ENCODE measurements around the gene HIVEP2.

Gene HIVEP2

GRCh38 chr6:142726616-142727015, 218.4 kb downstream of the HIVEP2 start:
- FAIRE-seq = no peak

GRCh38 chr6:142725024-142725770, 219.8 kb downstream of the HIVEP2 start:
- FAIRE-seq = no peak

- FAIRE-seq = no peak
These were observed 222.1 kb downstream of the HIVEP2 start for GRCh38 chr6:142722841-142723240.

- FAIRE-seq = no peak
These were observed 223.0 kb downstream of the HIVEP2 start for GRCh38 chr6:142722012-142722411.

- no peak for FAIRE-seq
These were observed 223.6 kb downstream of the HIVEP2 start for GRCh38 chr6:142721215-142721920.

- FAIRE-seq = no peak
These were observed 226.2 kb downstream of the HIVEP2 start for GRCh38 chr6:142718667-142719191.

- FAIRE-seq = no peak
These were observed 228.9 kb downstream of the HIVEP2 start for GRCh38 chr6:142716097-142716496.

- no peak for FAIRE-seq
These were observed 229.8 kb downstream of the HIVEP2 start for GRCh38 chr6:142714951-142715785.

- FAIRE-seq = no peak
These were observed 231.0 kb downstream of the HIVEP2 start for GRCh38 chr6:142713959-142714358.

- no peak for FAIRE-seq
These were observed 232.7 kb downstream of the HIVEP2 start for GRCh38 chr6:142712231-142712630.

GRCh38 chr6:142708651-142709050, 236.3 kb downstream of the HIVEP2 start:
- no peak for FAIRE-seq

GRCh38 chr6:142707255-142707654, 237.7 kb downstream of the HIVEP2 start:
- no peak for FAIRE-seq

GRCh38 chr6:142706210-142706609, 238.8 kb downstream of the HIVEP2 start:
- no peak for FAIRE-seq

GRCh38 chr6:142705054-142705453, 239.9 kb downstream of the HIVEP2 start:
- no peak for FAIRE-seq

GRCh38 chr6:142702501-142703460, 242.2 kb downstream of the HIVEP2 start:
- no peak for FAIRE-seq
